Glomerular endothelial cell (primary cell): ENCODE data around the gene COL6A2. TPM values are rescaled to one million over a fixed set of nuclear protein-coding genes. Genes with fewer than 3 reads are reported as not detected.
"Not testable (repeated sequence)": the region's sequence is repeated elsewhere in the genome, so short reads cannot be mapped to it uniquely, and the experiment has no call there.

ENCODE experiments used
- DNase-seq: peaks from one replicate; pipeline ENCODE4 v3.0.0-alpha.2; 2011; ENCODE audit warnings: low read depth, low spot score; ENCODE audit errors: extremely low read depth
- total RNA-seq: library from RNA; depleted of rRNA; stranded (reverse); fragments of >200 nt; gene quantifications from 2 replicates; pipeline ENCODE4 v1.2.3, GENCODE V29; 2015

The COL6A2 gene
- total RNA-seq: 110 and 140 TPM in 2 replicates

GRCh38 chr21:46097336-46098293 lies at the start of gene COL6A2:
COL6A2 (plus strand) TSS chr21:46098112.
- DNase-seq: no peak

GRCh38 chr21:46048926-46049889 lies 48.7 kb upstream of the COL6A2 start:
- no peak for DNase-seq

- DNase-seq: no peak
Observed at GRCh38 chr21:46049890-46050667, 47.8 kb upstream of the COL6A2 start.

- no peak for DNase-seq
Observed at GRCh38 chr21:46050668-46051378, 47.1 kb upstream of the COL6A2 start.

GRCh38 chr21:46051379-46051770 lies 46.5 kb upstream of the COL6A2 start:
- DNase-seq: no peak

GRCh38 chr21:46051821-46052675 lies 45.9 kb upstream of the COL6A2 start:
- DNase-seq: no peak

GRCh38 chr21:46052703-46053651 lies 44.9 kb upstream of the COL6A2 start:
- DNase-seq: no peak

- DNase-seq: no peak
Observed at GRCh38 chr21:46054031-46054430, 43.9 kb upstream of the COL6A2 start.

- DNase-seq: no peak
Observed at GRCh38 chr21:46054451-46054881, 43.4 kb upstream of the COL6A2 start.

- DNase-seq: no peak
Observed at GRCh38 chr21:46055863-46056281, 42.0 kb upstream of the COL6A2 start.

- DNase-seq: no peak
Observed at GRCh38 chr21:46056450-46056903, 41.4 kb upstream of the COL6A2 start.

- DNase-seq: no peak
Observed at GRCh38 chr21:46057111-46057709, 40.7 kb upstream of the COL6A2 start.

GRCh38 chr21:46057710-46058241 lies 40.1 kb upstream of the COL6A2 start:
- no peak for DNase-seq

GRCh38 chr21:46058431-46059145 lies 39.3 kb upstream of the COL6A2 start:
- DNase-seq: no peak

GRCh38 chr21:46059195-46059594 lies 38.7 kb upstream of the COL6A2 start:
- DNase-seq: no peak

- not testable (repeated sequence) for DNase-seq
Observed at GRCh38 chr21:46059711-46060455, 38.0 kb upstream of the COL6A2 start.
